ENCODE data around the gene NAA16.
"Not testable (repeated sequence)": the region's sequence is repeated elsewhere in the genome, so short reads cannot be mapped to it uniquely, and the experiment has no call there.

NAA16 gene

DNA sequence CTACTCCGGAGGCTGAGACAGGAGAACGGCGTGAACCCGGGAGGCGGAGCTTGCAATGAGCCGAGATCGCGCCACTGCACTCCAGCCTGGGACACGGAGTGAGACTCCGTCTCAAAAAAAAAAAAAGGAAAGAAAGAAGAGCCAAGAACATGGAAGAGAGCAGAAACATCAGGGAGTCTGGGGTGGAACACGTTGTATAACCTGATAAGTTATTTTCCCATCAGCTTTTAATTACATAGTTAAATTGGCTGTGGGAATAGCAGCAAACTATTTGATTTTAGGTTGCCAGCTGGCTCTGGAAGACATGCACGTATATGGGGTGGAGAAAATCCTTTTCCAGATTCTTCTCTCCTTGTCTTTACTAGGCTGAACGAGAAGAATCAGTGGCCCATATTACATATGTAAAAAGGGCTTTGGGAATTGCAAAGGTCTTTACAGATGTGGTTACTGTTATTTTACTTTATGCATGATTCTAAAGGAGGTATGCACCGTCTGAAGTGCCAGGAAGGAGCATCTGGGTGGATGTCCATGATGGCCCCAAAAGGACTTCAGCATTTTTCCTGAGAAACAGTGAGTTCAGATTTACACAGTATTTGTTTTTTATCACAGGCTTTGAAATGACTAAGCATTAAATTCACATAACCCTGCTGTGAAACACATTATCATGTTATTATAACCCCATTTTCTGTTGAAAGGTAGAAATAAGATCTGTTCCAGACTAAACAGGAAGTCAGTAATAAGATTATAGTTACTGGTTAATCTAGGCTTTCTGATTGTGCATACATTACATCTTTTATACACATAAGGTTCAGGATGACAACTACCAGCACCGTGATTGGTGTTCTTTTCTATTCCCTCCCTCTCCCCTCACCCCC, 4.6 kb upstream of the NAA16 start:
- DNase-seq: no peak

DNA sequence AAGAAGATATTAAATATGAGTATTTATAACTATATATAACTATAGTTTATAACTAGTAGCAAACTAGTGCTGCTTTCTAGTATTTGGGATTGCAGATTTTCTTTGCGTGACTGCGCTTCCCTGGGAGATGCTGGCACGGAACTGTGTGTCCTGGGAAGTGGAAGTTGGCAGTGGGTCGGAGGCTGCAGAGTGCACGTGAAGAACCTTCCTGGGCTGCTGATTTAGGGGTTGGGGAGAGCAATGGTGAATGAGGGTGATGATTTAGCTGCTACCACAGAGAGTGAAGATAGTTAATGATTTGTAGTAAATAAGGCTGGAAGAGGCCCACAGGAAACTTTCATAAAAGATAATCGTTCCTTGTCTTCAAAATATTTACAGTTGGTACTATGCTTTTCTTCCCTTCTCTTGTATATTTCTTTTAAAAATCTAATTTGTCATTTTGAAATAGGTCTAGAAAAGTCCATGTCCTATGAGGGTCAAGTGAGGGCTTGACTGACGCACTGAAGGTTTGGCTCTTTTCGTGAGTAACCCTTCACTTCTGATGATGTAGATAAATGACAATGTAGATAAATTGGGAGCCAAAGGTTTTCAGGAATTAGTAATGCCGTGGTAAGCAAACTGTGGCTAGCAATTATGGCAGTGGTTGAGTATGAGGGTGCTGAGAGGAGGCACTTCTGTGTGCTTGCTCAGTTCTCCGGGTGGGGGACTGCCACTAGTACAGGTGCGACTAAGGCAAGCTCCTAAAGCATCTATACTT, 3.0 kb upstream of the NAA16 start:
- no peak for DNase-seq

DNA sequence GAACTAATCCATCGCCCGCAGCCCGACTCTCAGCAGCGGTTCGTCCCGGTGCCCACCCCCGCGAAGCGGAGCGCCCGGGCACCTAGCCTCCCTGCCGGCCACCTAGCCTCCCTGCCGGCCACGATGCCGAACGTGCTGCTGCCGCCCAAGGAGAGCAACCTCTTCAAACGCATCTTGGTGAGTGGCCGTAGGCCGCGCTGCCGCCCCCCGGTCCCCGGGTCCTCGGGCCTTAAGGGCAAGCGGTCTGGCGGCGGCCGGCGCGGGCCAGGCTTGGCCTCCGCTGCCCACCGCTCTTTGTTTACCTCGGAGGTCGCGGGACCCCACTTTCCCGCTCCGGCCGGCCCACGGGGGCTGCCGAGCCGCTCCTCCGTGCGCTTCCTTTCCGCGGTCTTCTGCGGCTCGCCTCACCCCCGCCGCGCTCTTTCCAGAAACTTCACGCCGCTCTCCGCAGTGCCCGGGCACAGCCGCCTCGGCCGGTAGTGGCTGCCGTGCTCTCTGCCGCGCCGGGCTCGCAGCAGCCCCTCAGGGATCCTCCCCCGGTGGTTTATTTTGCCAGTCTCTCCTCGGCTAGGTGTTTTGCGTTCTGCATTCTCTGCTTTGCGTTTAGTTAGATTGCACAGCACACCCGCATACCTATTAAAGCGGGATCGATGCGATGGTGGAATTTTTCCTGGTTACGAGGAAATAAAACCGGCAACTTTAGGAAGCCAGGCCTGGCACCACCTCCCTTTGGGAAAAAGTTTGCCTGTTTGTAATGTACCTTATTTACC, 524 bp downstream of the NAA16 start:
- DNase-seq: peak; percentile 57

DNA sequence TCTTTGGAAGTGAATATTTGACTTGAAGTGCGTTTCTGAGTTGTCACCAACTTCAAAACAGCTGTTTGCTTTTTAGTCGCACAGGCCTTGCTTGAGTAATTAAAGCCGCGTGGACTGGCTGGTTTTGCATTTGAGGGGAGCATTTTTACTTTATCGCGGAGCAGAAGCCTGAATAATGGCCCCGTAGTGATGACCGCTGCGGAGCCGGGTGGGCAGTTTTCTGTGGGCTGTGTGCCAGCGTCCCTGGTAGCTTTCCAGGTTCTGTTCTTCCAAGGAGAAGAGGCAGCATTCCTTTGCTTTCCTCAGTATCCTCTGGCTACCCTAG, 1.1 kb downstream of the NAA16 start:
- DNase-seq: peak; percentile 61

DNA sequence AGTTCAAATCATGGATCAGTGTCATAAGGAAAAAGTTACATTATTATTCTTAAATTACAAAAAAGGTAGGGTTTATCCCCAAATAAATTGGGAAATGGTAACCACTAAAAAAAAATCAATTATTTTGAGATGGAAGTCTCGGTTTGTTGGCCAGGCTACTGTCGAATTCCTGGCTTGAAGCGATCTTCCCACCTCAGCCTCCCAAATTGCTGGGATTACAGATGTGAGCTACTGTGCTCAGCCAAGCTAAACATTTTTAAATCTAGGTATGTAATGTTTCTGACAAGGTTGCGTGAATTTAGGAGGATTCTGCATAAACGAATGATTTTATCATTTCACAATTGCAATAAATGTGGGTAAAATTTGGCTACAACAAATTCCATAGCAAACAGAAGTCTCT, 2.0 kb downstream of the NAA16 start:
- DNase-seq: no peak

DNA sequence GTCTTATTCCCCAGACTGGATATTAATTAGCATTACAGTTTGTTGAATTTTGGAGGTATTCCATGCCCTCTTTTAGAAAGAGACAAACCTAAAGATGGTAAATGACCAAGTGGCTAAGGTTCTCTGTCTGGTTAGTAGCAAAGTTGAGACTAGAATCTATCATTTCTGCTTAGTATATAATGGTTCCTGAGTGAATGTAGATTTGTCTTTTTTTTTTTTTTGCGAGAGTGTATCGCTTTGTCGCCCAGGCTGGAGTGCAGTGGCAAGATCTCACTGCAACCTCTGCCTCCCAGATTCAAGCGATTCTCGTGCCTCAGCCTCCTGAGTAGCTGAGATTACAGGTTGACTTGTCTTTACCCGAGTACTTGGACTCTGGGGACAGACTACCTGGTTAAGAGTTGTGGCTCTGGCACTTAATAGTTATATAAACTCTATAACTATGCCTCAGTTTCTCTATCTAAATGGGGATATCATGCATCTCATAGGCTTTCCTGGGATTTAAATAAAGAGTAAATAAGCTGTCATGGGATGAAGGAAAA, 2.7 kb downstream of the NAA16 start:
- DNase-seq: peak; percentile 12

DNA sequence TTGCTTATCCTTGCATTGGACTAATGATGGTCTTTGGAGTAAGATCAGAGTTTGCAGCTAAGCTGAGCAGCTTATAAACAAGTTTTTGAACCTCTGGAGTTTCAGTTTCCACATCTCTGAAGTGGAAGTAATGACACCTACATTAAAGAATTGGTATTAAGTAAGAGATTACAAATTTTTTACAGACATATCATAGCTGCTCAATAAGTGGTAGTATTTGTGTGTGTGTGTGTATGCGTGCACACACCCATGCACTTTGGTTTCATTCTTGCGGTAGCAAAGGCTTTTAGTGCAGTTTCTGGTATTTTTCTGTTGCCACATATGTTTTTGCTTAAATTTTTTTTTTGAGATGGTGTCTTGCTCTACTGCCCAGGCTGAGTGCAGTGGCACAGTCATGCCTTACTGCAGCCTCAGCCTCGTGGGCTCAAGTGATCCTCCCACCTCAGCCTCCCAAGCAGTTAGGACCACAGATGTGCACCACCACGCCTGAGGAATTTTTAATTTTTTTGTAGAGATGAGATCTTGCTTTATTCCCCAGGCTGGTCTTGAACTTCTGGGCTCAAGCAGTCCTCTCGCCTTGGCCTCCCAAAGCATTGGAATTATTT, 4.5 kb downstream of the NAA16 start:
- DNase-seq: no peak

DNA sequence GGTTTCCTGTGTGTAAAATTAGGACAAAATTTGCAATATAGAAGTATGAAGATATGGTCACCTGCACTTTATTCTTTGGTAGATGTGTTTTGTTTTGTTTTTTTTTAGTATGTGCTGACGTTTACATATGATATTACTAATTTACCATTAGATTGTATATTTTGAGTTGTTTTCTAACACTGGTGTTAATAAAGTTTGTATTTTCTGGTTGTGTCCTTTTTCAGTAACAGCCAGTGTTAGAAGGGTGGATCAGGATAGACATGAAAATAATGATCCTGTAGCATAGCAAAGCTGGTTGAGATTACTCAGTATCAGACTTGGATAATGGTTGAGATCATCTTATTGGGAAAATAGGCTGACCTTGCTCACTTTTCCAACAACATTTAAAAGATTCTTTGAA, 6.2 kb downstream of the NAA16 start:
- no peak for DNase-seq

DNA sequence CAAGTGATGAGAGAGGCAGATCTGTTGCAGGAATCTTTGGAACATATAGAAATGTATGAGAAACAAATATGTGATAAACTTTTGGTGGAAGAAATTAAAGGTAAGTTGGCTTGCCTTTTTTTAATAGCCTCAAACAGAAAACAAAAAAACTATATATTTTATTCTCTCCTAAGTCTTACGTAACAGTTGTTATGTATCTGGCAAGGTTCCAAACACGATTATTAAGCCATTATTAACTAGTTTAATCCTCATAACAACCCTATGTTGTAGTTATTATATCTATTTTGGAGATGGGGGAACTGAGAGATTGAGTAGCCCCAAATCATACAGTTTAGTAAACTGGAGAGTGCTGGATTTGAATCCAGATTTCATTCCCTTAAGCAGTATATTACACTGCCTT, 14.7 kb downstream of the NAA16 start:
- DNase-seq: no peak

DNA sequence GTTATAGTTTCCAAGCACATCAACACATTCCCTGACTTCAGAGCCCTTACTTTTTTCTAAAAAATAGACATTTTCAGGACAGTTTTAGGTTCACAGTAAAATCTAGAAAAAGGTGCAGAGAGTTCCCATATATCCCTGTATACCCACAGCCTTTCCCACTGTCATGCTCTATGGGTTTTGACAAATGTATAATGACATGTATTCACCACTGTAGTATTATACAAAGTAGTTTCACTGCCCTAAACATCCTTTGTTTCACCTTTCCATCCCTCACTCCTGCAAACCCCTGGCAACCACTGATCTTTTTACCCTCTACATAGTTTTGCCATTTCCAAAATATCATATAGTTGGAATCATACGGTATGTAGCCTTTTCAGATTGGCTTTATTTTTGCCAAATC, 15.6 kb downstream of the NAA16 start:
- no peak for DNase-seq

DNA sequence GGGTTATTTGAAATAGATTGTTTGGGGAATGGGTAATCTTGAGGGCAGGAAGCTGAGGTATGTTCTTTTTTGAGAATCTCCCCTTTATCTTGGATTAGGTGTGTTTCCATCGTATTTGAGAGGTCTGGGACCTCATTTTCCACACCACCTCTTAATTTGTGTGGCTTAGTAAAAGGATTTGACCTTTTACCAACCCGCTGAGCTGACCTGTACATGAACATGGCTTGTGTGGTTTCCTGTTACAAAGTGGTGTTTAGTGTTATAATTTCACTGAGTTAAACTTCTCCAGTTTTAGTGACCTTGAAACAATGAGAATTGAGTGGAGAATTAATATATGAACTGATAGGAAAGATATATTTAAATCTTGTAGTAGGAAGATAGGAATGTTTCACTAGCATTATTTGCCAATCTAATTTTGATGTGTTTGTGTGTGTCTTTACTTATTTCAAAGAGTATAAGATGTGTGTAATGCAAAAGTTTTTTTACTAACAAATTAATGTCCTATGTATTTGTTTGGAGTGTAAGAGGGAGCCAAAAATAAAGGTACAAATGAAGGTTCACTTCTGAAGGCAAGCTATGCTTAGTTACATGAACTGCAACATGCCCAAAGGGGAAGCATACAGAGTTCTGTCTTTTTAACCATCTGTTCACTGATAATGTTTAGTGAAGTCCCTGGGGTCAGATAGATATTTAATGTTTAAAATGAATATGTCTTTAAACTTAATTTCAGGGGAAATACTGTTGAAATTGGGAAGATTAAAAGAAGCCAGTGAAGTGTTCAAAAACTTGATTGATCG, 17.1 kb downstream of the NAA16 start:
- no peak for DNase-seq

DNA sequence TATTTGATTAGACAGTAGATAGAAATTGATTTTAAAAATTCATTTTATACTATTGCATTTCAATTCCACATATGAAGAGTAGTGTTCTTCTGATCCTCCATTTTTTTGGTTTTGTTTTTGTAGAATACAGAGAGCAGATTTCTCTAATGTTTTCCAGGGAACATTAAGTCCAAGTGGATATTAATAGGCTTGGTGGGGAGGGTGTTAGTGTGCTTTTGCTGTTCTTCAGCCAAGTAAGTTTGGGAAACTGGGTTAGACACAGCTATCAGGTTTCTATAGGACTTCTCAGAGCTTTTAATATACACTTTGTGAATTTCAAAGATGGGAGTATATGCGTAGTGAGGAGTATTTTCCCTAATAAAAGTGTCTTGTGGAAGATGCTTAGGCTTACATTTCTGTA, 21.8 kb downstream of the NAA16 start:
- no peak for DNase-seq

DNA sequence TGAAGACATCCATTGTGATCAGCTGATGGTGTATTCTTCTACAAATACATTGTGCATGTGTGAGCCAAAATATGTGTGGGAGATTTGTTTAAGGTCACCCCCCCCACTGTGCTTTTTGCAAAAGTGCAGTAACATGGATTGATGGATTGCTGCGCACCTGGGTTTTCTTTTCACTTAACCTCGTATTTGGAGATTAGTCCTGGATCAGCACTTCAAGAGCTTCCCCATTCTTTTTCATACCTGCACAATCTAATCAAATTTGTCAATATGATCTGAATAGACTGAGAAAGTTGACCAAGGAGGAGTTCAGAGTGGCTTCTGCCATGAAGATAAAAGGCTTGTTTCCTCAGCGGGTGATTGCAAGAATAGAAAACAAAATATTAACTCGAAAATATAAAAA, 23.7 kb downstream of the NAA16 start:
- DNase-seq: no peak

DNA sequence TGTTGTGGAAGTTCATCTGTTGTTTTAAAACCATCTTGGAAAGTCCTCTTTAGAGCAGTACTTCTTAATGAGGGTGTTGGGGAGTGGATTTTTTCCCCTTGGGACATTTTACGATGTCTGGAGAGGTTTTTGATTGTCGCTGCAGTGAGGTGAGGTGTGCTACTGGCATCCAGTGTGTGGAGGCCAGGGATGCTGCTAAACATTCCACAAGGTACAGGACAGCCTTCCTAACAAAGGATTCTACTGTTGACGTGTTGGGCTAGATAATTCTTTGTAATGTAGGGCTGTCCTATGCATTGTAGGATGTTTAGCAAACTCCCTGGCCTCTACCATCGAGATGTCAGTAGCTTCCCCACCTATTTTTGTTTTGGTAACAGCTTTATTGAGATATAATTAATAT, 33.3 kb downstream of the NAA16 start:
- no peak for DNase-seq

DNA sequence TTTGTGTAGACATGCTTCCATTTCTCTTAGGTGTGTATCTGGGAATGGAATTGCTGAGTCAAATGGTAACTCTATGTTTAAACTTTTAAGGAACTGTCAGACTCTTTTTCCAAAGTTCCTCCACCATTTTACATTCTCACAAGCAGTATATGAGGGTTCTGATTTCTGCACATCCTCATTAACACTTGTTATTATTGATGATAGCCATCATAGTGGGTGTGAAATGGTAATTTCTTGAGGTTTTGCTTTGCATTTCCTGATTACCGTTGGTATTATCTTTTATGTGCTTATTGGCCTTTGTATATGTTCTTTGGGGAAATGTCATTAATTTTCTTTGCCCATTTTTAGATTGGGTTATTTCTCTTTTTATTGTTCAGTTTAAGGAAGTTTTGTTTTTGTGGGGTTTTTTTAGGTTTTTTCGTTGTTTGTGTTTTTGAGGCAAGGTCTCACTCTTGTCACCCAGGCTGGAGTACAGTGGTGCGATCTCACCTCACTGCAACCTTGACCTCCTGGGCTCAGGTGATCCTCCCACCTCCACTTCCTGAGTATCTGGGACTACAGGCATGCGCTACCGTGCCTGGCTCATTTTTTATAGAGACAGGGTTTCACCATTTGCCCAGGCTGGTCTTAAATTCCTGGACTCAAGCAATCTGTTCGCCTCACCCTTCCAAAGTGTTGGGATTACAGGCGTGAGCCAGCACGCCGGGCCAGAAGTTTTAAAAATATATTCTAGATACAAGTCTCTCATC, 34.3 kb downstream of the NAA16 start:
- DNase-seq: no peak

DNA sequence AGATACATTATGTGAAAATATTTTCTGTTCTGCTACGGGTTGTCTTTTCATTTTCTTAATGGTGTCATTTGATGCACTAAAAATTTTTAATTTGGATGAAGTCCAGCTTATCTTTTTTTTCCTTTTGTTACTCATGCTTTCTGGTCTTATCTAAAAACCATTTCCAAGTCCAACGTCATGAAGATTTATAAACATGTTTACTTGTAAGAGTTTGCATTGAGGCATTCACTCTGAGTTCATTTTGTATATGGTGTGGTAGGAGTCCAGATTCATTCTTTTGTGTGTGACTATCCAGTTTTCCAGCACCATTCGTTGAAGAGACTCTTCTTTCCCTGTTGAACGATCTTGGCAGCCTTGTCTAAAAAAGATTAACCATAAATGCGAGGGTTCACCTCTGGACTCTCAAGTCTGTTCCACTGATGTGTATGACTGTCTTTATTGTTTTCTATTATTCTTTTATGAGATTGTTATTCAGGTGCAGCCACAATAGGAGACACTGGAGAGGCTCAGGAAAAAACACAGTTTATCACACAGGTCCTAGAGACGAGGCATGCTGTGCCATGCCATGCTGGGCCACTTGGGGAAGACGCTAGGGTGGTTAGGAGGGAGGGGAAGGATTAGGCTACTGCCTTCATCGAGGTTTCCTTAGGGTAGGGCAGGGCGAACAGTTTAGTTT, 35.0 kb downstream of the NAA16 start:
- DNase-seq: no peak

DNA sequence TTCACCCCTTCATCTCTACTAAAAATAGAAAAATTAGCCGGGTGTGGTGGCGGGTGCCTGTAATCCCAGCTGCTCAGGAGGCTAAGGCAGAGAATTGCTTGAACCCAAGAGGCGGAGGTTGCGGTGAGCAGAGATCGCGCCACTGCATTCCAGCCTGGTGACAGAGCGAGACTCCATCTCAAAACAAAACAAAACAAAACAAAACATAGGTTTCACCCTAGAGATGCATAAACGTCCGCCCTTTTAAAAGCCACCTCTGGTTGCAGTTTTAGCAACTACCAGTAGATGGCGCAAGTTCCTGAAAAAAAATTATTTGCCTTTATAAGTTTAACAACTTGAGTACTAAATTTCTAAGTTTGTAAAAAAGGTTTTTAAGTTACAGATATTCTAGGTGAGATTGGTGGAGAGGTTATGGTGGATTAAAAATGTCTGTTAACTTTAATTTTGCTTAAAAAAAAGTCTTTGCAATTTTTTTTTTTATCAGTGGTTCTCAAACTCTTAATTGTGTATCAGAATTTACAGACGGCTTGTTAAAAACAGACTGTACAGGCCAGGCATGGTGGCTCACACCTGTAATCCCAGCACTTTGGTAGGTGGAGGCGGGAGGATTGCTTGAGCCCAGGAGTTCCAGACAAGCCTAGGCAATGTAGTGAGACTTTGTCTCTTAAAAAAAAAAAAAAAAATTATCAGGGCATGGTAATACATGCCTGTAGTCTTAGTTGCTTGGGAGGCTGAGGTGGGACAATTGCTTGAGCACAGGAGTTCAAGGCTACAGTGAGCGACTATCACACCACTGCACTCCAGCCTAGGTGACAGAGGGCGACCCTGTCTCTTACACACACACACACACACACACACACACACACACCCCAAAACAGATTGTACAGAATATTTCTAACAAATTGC, 42.1 kb downstream of the NAA16 start:
- peak; percentile 40 for DNase-seq

DNA sequence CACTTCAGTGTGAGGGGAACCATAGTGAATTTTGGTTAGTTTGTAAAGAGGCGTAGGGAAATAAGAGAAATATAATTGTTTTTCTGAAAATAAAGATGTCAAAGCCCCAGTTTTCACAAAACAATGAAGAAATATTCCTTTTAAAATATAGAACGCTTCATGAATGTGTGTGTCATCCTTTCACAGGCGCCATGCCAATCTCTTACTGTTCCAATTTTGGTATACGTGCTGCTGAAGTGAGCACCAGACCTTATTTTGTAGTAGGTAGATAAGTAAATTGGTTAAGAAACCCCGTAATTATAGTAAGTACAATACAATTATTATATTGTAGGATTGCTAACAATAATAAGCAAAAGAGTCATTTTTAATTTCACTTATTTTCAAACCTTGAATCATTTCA, 43.3 kb downstream of the NAA16 start:
- DNase-seq: no peak

DNA sequence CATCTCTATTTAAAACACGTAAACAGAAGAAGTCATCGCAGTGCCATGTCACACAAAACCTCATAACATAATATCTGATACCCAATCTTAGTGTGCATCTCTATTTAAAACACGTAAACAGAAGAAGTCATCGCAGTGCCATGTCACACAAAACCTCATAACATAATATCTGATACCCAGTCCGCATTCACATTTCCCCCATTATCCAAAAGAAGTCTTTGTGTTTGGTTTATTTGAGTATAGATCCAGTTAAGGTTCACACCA, 45.2 kb downstream of the NAA16 start:
- not testable (repeated sequence) for DNase-seq

DNA sequence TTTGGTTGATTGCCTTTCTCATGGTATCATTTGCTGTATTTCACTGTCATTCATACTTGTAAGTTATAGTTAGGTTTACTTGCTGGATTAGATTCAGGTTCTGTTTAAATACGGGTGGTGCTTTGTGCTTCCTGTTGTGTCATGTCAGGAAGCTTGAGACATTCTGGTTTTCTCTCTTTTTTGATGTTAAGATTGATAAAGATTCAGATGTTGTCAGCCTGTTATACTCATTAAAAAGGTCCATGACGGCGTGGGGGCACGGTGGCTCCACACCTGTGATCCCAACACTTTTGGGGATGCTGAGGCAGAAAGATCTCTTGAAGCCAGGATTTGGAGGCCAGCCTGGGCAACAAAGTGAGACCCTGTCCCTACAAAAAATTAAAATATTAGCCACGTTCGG, 45.7 kb downstream of the NAA16 start:
- DNase-seq: no peak

All from RPMI8226 (cell line).